CD4-positive, alpha-beta T cell treated with Interleukin-15 for 1 hour (primary cell): ENCODE data around the gene DDX17.
"Not testable (repeated sequence)": the region's sequence is repeated elsewhere in the genome, so short reads cannot be mapped to it uniquely, and the experiment has no call there.

Experiments
- DNase-seq: peaks from one replicate; pipeline ENCODE4 v3.0.0-alpha.2; 2020

Gene DDX17

GRCh38 chr22:38490915-38491314 lies 15.2 kb downstream of the DDX17 start:
- no peak for DNase-seq

GRCh38 chr22:38490475-38490874 lies 15.6 kb downstream of the DDX17 start:
- no peak for DNase-seq

- DNase-seq, result no peak
Observed at GRCh38 chr22:38489561-38490145, 16.5 kb downstream of the DDX17 start.

GRCh38 chr22:38489142-38489541 lies 17.0 kb downstream of the DDX17 start:
- no peak for DNase-seq

- no peak for DNase-seq
Observed at GRCh38 chr22:38487946-38488345, 18.2 kb downstream of the DDX17 start.

GRCh38 chr22:38485783-38486182 lies 20.3 kb downstream of the DDX17 start:
- DNase-seq, result no peak

GRCh38 chr22:38484244-38484643 lies 21.9 kb downstream of the DDX17 start:
- no peak for DNase-seq

GRCh38 chr22:38482662-38483308 lies 23.3 kb downstream of the DDX17 start:
- DNase-seq, result no peak

- DNase-seq, result no peak
Observed at GRCh38 chr22:38481871-38482332, 24.2 kb downstream of the DDX17 start.

GRCh38 chr22:38481162-38481870 lies 24.8 kb downstream of the DDX17 start:
- DNase-seq, result no peak

GRCh38 chr22:38479096-38479837 lies 26.8 kb downstream of the DDX17 start:
- no peak for DNase-seq

GRCh38 chr22:38477585-38477984 lies 28.5 kb downstream of the DDX17 start:
- no peak for DNase-seq

GRCh38 chr22:38474003-38474607 lies 32.0 kb downstream of the DDX17 start:
- no peak for DNase-seq

GRCh38 chr22:38471237-38471636 lies 34.9 kb downstream of the DDX17 start:
- no peak for DNase-seq

- DNase-seq, result not testable (repeated sequence)
Observed at GRCh38 chr22:38470179-38470578, 35.9 kb downstream of the DDX17 start.

GRCh38 chr22:38469306-38469781 lies 36.8 kb downstream of the DDX17 start:
- DNase-seq, result no peak

GRCh38 chr22:38468443-38469305 lies 37.4 kb downstream of the DDX17 start:
- DNase-seq, result no peak

- DNase-seq, result no peak
Observed at GRCh38 chr22:38467904-38468442, 38.1 kb downstream of the DDX17 start, which contains the start of gene KDELR3. KDELR3 (plus strand) TSS chr22:38468096; CDS start chr22:38468234, 138 bp downstream.

GRCh38 chr22:38467438-38467903 lies 38.6 kb downstream of the DDX17 start:
- no peak for DNase-seq

- DNase-seq, result no peak
Observed at GRCh38 chr22:38465673-38466490, 40.2 kb downstream of the DDX17 start.
